Urothelium cell line (cell line): ENCODE data around the gene TNIK.
"Not testable (repeated sequence)": the region's sequence is repeated elsewhere in the genome, so short reads cannot be mapped to it uniquely, and the experiment has no call there.

Source experiments
- DNase-seq: peaks from one replicate; pipeline ENCODE4 v3.0.0; 2011; ENCODE audit warnings: low spot score, mixed read lengths
- FAIRE-seq: peaks from 2 replicates; lab custom pipeline; 2011; peaks lifted over from hg19 to GRCh38; lab: Jason Lieb, UNC

Gene TNIK

DNA sequence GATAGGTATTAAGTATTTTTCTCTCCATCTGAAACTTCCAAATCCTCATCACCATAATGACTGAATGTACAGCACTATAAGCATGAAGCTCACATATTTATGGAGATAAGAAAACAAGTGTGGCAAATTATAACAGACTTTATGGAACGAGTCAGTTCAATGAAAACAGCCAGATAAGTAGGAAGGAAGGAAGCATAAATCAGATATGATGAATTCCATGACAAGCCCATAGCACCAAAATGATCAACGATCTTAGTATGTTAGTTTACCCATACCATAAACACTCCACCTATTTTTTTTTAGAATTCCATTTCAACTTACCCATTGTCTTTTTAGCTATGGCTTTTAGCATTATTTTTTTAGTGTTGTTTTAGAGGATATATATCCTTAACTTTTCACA lies 169.5 kb downstream of the TNIK start:
- FAIRE-seq (no peak), DNase-seq (no peak)

DNA sequence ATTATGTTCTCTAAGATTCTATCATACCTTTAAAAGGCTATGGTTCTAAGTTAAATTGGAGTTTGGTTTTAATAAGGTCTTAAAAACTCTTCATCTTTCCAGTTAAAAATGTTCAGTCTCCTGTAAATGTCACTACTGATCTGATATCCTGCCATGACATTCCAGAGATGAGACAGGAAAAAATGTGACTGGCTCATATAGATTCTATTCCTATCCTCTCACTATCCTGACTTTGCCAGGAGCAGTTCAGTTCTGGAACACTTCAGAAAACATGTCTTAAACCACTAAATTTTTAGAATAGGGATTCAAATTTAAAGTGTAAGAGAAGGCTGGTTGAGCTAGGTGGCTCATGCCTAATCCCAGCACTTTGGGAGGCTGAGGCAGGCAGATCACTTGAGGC lies 170.9 kb downstream of the TNIK start:
- DNase-seq (no peak), FAIRE-seq (no peak)

DNA sequence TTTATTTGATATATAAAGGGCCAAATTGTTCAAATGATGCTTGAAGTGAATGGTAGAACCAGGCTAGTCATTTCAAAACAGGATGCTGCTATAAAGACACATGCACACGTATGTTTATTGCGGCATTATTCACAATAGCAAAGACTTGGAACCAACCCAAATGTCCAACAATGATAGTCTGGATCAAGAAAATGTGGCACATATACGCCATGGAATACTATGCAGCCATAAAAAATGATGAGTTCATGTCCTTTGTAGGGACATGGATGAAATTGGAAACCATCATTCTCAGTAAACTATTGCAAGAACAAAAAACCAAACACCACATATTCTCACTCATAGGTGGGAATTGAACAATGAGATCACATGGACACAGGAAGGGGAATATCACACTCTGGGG lies 172.4 kb downstream of the TNIK start:
- not testable (repeated sequence) for DNase-seq, FAIRE-seq

DNA sequence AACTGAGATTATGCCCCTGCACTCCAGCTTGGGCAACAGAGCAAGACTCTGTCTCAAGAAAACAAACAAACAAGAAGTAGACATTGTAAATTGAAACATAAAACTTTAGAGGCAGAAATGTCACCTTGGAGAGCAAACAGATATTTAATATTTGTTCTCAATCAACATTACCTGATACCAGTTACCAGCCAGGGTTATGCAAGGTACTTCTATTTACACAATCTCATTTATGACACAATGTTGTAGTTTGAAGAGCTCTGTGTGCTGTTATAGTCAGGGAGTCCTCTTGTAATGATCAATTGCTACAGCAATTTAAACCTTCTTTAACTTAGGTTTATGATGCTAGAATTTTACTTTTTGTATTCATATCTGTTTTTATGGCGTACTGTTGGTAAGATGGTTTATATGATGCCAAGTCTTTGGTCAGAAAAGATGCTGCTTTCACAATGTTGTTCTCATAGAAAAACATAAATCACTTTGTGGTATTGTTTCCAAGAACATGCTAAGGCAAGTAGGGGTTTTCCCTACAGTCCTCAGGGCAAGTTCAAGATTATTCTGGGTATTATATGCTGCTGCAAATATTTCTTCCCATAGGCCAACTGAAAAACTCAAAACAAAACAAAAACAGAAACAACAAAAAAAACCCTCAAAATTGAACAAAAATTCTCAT lies 173.5 kb downstream of the TNIK start:
- FAIRE-seq: no peak

DNA sequence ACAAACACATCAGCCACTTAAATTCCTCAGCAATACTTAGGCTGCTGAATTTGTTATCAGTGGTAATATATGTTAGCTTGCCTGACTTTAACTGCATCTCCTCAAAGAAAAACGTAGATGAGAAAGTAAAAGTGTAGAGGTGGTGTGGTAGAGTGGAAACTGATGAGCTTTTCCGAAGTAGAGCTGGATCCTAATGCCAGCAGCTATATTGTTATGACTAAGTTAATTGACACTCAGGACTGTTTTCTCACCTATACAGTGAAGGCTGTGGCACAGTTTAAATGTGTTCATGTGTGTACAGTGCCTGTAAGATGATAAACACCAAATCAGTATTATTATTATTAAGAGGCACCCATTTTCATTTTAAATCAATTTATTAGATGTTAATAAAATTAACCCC lies 174.9 kb downstream of the TNIK start:
- no peak for FAIRE-seq
- DNase-seq: no peak

More for the DNA sequence above, 173.5 kb downstream of the TNIK start:
- no peak for DNase-seq

GRCh38 chr3:171284308-171285075 lies 175.7 kb downstream of the TNIK start:
- no peak for FAIRE-seq

DNA sequence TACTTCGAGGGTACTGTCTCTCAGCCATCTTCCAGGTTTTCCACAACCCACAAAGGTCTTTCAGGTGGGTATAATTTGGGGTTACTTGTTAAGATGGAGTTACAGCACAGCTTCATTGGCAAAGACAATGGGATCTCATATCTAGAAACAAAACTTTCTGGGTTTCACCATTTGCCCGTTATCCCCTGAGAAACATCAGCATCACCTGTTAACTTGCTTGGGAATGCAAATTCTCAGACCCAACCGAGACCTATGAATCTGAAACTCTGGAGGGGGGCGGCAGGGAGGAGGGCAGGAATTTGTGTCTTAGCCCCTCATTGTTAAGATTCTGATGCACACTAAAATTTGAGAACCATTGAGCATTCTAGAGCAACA lies 176.4 kb downstream of the TNIK start:
- FAIRE-seq: no peak
- DNase-seq: no peak

More at GRCh38 chr3:171284308-171285075, 175.7 kb downstream of the TNIK start:
- peak; percentile 73 for DNase-seq

DNA sequence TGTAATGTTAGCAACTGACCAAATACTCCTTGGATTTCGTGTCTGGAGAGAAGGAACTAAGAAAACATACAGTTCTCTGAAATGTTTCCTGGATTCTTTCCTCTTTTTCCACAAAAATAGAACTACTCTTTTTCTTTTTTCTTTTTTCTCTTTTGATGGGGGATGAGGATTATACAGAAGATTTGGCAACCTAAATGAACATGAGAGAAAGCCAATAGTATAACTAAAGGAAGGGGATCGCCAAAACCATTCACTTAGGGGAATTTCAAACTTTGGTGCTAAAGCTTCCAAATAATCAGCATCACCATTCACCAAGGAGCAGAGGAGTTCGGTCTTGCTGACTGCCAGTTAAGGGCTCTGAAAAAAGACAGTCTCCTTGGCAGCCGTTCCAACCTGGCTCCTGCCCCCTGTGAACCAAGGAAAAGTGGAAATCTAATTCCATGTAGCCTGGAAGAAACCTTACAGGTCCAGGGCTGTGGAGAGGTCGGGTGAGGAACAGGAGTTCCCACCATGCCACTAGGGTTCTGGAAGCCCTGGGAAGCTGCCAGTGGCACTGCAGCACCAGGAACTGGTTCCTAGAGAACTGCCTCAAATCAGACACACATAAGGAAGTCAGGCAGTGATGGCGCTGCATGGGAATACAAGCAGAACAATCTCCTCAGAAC lies 176.9 kb downstream of the TNIK start:
- DNase-seq: no peak
- no peak for FAIRE-seq

DNA sequence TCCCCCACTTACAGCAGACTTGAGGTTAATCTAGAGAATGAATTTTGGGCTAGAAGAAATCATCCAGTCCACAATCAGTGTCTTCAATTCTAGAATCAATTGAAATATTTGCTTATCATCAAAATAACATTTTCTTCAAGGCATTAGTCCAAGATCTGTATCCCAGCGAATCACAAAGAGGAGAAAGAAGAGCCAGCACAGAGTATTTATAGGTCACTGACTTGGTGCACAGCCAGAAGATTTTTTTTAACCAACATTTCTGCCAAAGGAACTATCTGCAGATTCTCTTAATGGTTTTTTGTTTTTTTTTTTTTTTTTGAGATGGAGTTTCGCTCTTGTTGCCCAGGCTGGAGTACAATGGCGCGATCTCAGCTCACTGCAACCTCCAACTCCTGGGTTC lies 178.2 kb downstream of the TNIK start:
- DNase-seq: no peak
- FAIRE-seq: no peak

- no peak for FAIRE-seq
Observed at GRCh38 chr3:171281256-171281992, 178.8 kb downstream of the TNIK start.

DNA sequence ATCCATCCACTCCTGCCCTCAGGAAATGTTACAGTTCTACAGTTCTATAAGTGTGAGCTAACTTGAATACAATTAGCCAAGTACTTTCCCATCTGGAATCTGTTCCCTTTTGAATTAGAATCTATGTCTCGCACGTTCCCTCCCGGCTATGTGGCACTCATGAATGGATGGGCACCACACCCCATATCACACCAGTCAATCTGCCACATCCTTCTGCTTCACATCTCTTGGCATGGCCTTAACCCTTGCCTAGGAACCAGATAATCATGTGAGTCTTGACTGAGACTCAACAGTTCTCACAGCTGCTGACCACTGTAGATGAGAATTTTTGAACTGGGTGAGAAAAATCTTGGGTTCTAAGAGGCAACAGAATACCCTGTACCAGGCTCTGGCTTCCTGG lies 180.2 kb downstream of the TNIK start:
- FAIRE-seq: no peak
- DNase-seq: no peak

More at GRCh38 chr3:171281256-171281992, 178.8 kb downstream of the TNIK start:
- DNase-seq: no peak

DNA sequence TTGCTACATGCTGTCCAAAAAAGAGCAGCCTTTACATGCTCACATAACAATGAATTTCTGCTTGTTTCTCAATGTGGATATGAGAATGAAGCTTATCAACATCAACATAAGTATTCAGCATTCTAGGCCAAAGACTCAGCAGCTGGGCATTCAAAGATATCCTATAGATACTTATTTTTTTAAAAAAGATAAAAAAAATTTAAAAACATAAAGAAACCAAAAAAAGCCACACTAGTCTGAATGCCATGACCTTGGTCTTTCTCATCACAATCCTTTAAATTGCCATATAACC lies 182.0 kb downstream of the TNIK start:
- no peak for FAIRE-seq
- no peak for DNase-seq

- no peak for DNase-seq
- no peak for FAIRE-seq
Observed at GRCh38 chr3:171277456-171278298, 182.5 kb downstream of the TNIK start.

GRCh38 chr3:171276923-171277322 lies 183.3 kb downstream of the TNIK start:
- DNase-seq: no peak
- no peak for FAIRE-seq

- FAIRE-seq: no peak
- no peak for DNase-seq
Observed at GRCh38 chr3:171274222-171274621, 186.0 kb downstream of the TNIK start.

DNA sequence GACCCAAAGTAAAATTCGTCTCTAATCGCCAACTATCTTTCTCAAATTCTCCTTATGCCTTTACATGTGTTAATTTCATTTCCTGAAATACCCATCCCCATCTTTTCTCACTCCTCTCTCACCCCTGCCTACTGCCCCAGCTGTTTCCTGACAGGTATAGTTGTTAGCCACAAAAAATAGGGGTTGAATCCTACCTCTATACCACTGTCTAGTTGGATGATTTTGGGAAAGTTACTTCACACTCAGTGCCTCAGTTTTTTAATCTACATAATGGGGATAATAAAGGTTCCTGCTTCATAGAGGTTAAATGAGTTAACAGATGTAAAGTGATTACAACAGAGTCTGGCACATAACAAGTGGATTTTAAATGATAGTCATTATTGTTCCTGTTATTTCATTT lies 189.7 kb downstream of the TNIK start:
- no peak for FAIRE-seq
- no peak for DNase-seq

DNA sequence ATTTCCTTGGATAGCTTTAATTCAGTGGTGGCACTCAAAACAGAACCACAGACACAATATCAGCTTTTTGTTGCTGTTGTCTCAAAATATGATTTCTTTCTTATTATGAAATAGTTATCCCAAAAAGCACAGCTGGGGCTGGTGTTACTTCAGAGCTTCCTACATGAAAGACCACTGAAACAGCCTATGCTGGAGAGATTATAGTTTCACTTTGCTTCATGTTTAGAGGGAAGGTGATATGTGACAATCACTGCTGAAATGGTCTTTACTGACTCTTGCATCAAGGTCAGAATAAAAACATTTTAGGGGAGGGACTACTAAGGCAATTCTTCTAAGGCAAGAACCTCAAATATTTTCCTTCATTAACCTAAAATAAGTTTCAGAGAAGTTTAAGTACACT lies 190.7 kb downstream of the TNIK start:
- FAIRE-seq: no peak
- no peak for DNase-seq

DNA sequence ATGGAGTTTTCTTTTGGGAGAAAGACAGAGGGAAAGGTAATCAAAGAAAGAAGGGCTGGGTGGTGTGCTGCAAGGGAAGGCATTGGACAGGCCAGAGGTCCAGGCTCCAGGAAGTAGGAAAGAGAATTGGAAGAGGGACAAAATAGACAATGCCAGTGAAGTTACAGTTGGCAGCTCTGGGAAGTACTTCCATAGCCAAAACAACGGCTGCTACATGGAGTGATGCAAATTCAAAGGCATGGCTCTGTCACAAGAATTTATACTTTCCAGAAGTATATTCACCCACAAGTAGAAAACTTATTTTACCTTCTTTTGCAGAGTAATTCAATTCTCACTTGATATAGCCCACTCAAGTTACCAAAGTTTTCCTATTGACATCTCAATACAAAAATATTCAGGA lies 191.5 kb downstream of the TNIK start:
- DNase-seq (no peak), FAIRE-seq (no peak)

- DNase-seq (no peak), FAIRE-seq (no peak)
Observed at GRCh38 chr3:171267104-171267503, 193.1 kb downstream of the TNIK start.

DNA sequence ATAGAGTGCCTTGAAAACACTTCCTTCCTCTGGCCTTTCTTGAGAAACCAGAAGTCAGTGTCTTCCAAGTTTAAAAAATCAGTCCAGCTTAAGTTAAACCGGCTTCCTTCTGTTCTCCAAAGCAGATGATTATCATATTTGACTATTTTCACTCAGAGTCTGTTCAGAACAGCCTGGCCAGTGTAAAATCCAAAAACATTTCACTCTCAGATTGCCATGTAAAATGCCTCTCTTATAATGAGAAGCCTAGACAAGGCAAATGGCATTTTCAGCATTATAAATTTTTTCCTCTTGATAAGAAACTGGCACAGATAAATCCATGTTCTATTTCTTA lies 193.5 kb downstream of the TNIK start:
- DNase-seq: no peak
- no peak for FAIRE-seq
